Activated naive CD8-positive, alpha-beta T cell treated with anti-CD3 and anti-CD28 coated beads for 36 hours (primary cell): ENCODE data around the gene OCIAD2. TPM values are rescaled to one million over a fixed set of nuclear protein-coding genes. Genes with fewer than 3 reads are reported as not detected.
"Not testable (repeated sequence)": the region's sequence is repeated elsewhere in the genome, so short reads cannot be mapped to it uniquely, and the experiment has no call there.

Experiments used
- DNase-seq: peaks from one replicate; pipeline ENCODE4 v3.0.0; 2021
- H3K27ac Mint-ChIP-seq: one replicate; pipeline ENCODE4 v1.8.0; 2022; ENCODE audit warnings: mild to moderate bottlenecking, moderate library complexity, mixed read lengths
- H3K27me3 Mint-ChIP-seq: one replicate; pipeline ENCODE4 v1.8.0; 2022; ENCODE audit warnings: mild to moderate bottlenecking, mixed read lengths
- H3K36me3 Mint-ChIP-seq: one replicate; pipeline ENCODE4 v1.8.0; 2021; ENCODE audit warnings: mild to moderate bottlenecking, mixed read lengths
- H3K4me1 Mint-ChIP-seq: one replicate; pipeline ENCODE4 v1.8.0; 2021; ENCODE audit warnings: mixed read lengths
- H3K4me3 Mint-ChIP-seq: one replicate; pipeline ENCODE4 v1.8.0; 2022; ENCODE audit warnings: mild to moderate bottlenecking, moderate library complexity, mixed read lengths
- H3K9me3 Mint-ChIP-seq: one replicate; pipeline ENCODE4 v1.8.0; 2022; ENCODE audit warnings: mixed read lengths
- total RNA-seq, 2 experiments: library from RNA; stranded (reverse); gene quantifications; one replicate each; pipeline ENCODE4 v1.2.3, GENCODE V29; 2021

Gene OCIAD2
- total RNA-seq, 2 experiments from 2014 or later, result 80.2 to 90.4 TPM

- DNase-seq, H3K27ac Mint-ChIP-seq, H3K4me1 Mint-ChIP-seq, H3K9me3 Mint-ChIP-seq, H3K27me3 Mint-ChIP-seq, H3K36me3 Mint-ChIP-seq, H3K4me3 Mint-ChIP-seq: not testable (repeated sequence)
These were observed 16.5 kb upstream of the OCIAD2 start for GRCh38 chr4:48923065-48923464.

GRCh38 chr4:48914311-48914710, 7.7 kb upstream of the OCIAD2 start:
- no peak overlapping the region for H3K27ac Mint-ChIP-seq

DNA sequence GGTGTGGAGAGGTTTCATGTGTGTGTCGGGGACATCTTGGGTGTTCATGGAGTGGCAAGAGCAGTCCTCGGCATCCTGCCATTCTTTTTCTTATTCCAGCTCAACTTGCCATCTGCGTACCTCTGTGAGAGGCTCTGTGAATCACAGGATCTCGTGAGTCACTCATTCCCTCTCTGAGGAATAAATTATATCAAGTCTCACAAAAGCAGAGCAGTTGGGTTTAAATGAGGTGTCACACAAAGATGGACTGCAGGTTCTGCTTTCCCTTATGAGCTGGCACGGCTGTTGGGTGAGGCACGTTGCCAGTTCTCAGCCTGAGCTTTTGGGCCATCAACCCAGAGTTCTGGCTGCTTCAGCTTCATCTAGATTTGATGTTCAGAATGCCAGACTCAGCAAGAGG, 6.8 kb upstream of the OCIAD2 start:
- H3K27me3 Mint-ChIP-seq, result no peaks in the 10 kb centered on the region
- H3K4me1 Mint-ChIP-seq, result peaks cover 7% of the 10 kb centered on the region
- no peaks in the 10 kb centered on the region for H3K9me3 Mint-ChIP-seq
- no peak overlapping the region for H3K27ac Mint-ChIP-seq
- no peak for DNase-seq
- H3K4me3 Mint-ChIP-seq, result no peak overlapping the region
- no peaks in the 10 kb centered on the region for H3K36me3 Mint-ChIP-seq

More at GRCh38 chr4:48914311-48914710, 7.7 kb upstream of the OCIAD2 start:
- no peaks in the 10 kb centered on the region for H3K27me3 Mint-ChIP-seq
- no peak for DNase-seq
- no peak overlapping the region for H3K4me3 Mint-ChIP-seq
- no peaks in the 10 kb centered on the region for H3K36me3 Mint-ChIP-seq
- H3K4me1 Mint-ChIP-seq, result peaks cover 6% of the 10 kb centered on the region
- no peaks in the 10 kb centered on the region for H3K9me3 Mint-ChIP-seq

DNA sequence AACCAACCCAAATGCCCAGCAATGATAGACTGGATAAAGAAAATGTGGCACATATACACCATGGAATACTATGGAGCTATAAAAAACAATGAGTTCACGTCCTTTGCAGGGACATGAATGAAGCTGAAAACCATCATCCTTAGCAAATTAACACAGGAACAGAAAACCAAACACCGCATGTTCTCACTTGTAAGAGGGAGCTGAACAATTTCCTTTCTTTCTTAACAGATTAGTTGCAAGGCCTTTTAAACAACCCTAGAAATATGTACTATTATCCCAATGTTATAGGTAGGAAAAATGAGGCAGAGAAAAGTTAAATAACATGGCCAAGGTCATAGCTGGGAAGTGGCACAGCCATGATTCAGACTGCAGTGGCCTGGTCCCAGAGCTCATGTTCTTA, 5.8 kb upstream of the OCIAD2 start:
- no peaks in the 10 kb centered on the region for H3K36me3 Mint-ChIP-seq
- no peak overlapping the region for H3K27ac Mint-ChIP-seq
- no peak for DNase-seq
- H3K27me3 Mint-ChIP-seq, result no peaks in the 10 kb centered on the region
- peaks cover 10% of the 10 kb centered on the region for H3K4me1 Mint-ChIP-seq
- no peak overlapping the region for H3K4me3 Mint-ChIP-seq
- H3K9me3 Mint-ChIP-seq, result no peaks in the 10 kb centered on the region

- H3K9me3 Mint-ChIP-seq, result no peaks in the 10 kb centered on the region
- no peaks in the 10 kb centered on the region for H3K36me3 Mint-ChIP-seq
- peaks cover 23% of the 10 kb centered on the region for H3K4me1 Mint-ChIP-seq
- H3K4me3 Mint-ChIP-seq, result no peak overlapping the region
- H3K27ac Mint-ChIP-seq, result no peak overlapping the region
- no peaks in the 10 kb centered on the region for H3K27me3 Mint-ChIP-seq
- DNase-seq, result no peak
These were observed 3.9 kb upstream of the OCIAD2 start for GRCh38 chr4:48910511-48910910.

- Mint-ChIP-seq H3K36me3 (peaks cover 6% of the 10 kb centered on the region), H3K4me1 (peaks cover 31% of the 10 kb centered on the region), H3K27ac (no peak overlapping the region), H3K4me3 (no peak overlapping the region), H3K27me3 (no peaks in the 10 kb centered on the region), H3K9me3 (no peaks in the 10 kb centered on the region)
- peak; percentile 68 for DNase-seq
These were observed 3.1 kb upstream of the OCIAD2 start for GRCh38 chr4:48909697-48910096.

DNA sequence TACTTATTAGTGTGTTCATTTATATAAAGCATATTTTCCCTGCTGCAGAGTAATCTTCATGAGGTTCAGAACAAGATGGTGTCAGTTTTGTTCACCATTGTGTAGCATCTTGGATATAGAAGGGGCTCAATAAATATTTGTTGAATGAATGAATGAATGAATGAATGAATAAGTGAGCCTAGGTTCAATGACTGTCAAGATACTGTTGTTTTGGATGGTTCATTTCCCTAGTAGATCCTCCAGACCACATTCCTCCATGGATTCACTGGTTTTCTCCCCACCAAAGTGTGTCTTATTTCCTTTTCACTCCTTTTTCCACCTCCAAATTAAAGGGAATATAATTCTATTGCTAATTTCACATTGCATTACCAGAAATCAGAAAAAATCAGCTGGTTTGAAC, 2.1 kb upstream of the OCIAD2 start:
- H3K4me1 Mint-ChIP-seq, result peaks cover 35% of the 10 kb centered on the region
- DNase-seq, result no peak
- no peak overlapping the region for H3K27ac Mint-ChIP-seq
- no peak overlapping the region for H3K4me3 Mint-ChIP-seq
- H3K27me3 Mint-ChIP-seq, result no peaks in the 10 kb centered on the region
- H3K36me3 Mint-ChIP-seq, result peaks cover 10% of the 10 kb centered on the region
- no peaks in the 10 kb centered on the region for H3K9me3 Mint-ChIP-seq

GRCh38 chr4:48907706-48908477, 1.3 kb upstream of the OCIAD2 start:
- Mint-ChIP-seq H3K27me3 (no peaks in the 10 kb centered on the region), H3K4me1 (peaks cover 38% of the 10 kb centered on the region), H3K9me3 (no peaks in the 10 kb centered on the region), H3K4me3 (no peak overlapping the region), H3K27ac (no peak overlapping the region), H3K36me3 (peaks cover 12% of the 10 kb centered on the region)
- DNase-seq, result no peak

GRCh38 chr4:48905363-48906015, 1.1 kb downstream of the OCIAD2 start:
- H3K4me3 Mint-ChIP-seq, result peak overlapping the region; percentile 84

GRCh38 chr4:48904541-48905142, 1.9 kb downstream of the OCIAD2 start:
- Mint-ChIP-seq H3K36me3 (peaks cover 29% of the 10 kb centered on the region), H3K9me3 (no peaks in the 10 kb centered on the region), H3K27me3 (no peaks in the 10 kb centered on the region), H3K4me1 (peaks cover 44% of the 10 kb centered on the region), H3K4me3 (peak overlapping the region; percentile 84), H3K27ac (peak overlapping the region; percentile 2)
- DNase-seq, result no peak

More at GRCh38 chr4:48905363-48906015, 1.1 kb downstream of the OCIAD2 start:
- Mint-ChIP-seq H3K4me1 (peaks cover 45% of the 10 kb centered on the region), H3K27me3 (no peaks in the 10 kb centered on the region), H3K9me3 (no peaks in the 10 kb centered on the region), H3K36me3 (peaks cover 25% of the 10 kb centered on the region), H3K27ac (peak overlapping the region; percentile 78)
- DNase-seq, result no peak

GRCh38 chr4:48904101-48904500, 2.5 kb downstream of the OCIAD2 start:
- no peak for DNase-seq
- Mint-ChIP-seq H3K27me3 (no peaks in the 10 kb centered on the region), H3K36me3 (peaks cover 35% of the 10 kb centered on the region), H3K4me1 (peaks cover 47% of the 10 kb centered on the region), H3K27ac (no peak overlapping the region), H3K9me3 (no peaks in the 10 kb centered on the region), H3K4me3 (no peak overlapping the region)

DNA sequence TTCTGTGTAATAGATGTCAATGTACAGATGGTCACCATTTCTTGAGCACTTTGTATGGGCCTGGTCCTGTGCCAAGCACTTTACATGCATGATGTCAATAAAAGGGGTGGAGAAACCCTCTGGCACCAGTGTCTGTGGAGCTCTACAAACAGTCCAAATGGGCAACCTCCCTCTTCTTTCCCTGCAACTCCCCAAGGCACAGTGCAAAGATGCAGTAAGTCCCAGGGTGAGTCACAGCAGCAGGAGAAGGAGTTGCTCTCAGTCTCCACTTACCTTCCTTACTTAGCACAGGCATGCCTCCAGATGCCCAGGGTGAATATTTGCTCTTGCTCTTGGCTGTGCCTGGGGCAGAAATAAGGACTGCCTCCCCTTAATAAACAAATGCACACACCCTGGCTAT, 4.3 kb downstream of the OCIAD2 start:
- Mint-ChIP-seq H3K9me3 (no peaks in the 10 kb centered on the region), H3K4me1 (peaks cover 53% of the 10 kb centered on the region), H3K4me3 (no peak overlapping the region), H3K36me3 (peaks cover 47% of the 10 kb centered on the region), H3K27me3 (no peaks in the 10 kb centered on the region), H3K27ac (no peak overlapping the region)
- DNase-seq, result no peak

DNA sequence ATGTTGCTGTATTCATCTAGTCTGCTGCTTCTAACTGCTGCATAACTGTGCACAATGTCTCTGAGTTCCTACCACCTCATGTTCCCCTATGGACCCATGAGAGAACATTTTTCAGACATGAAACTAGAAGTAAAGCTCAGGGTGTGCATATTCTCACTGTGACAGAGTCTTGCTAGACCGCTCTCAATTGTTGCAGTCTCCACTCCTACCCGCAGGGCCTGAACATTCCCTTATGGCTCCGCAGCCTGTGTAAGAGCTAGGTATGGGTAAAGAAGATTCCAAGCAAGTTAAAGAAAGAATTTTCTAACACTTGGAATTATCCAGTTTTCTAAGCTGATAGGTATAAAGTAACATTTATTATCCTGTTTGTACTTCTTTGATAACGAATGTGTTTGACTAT, 5.4 kb downstream of the OCIAD2 start:
- Mint-ChIP-seq H3K9me3 (no peaks in the 10 kb centered on the region), H3K27ac (no peak overlapping the region), H3K36me3 (peaks cover 56% of the 10 kb centered on the region), H3K4me3 (no peak overlapping the region), H3K27me3 (no peaks in the 10 kb centered on the region), H3K4me1 (peaks cover 46% of the 10 kb centered on the region)
- DNase-seq, result no peak

DNA sequence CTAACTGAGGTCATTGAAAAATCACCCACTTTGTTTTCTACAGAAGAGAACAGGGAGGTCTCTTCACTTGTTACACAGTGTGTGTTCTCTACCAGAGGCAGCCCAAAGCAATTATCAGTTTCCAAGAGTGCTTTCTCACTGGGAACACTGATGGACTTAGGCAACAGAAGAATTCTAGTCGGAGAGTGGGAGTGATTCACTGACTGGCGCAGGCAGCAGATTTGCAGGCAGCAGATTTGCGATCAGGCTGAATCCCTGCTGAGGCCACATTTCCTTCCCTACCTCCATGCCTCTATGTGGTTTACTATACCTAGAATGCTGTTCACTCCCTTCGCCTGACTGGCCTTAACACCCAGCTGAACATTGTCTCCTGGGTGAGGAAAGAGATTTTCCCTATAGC, 6.6 kb downstream of the OCIAD2 start:
- H3K9me3 Mint-ChIP-seq, result no peaks in the 10 kb centered on the region
- peaks cover 59% of the 10 kb centered on the region for H3K36me3 Mint-ChIP-seq
- no peak for DNase-seq
- peak overlapping the region; percentile 60 for H3K27ac Mint-ChIP-seq
- no peaks in the 10 kb centered on the region for H3K27me3 Mint-ChIP-seq
- H3K4me3 Mint-ChIP-seq, result peak overlapping the region; percentile 18
- peaks cover 36% of the 10 kb centered on the region for H3K4me1 Mint-ChIP-seq

DNA sequence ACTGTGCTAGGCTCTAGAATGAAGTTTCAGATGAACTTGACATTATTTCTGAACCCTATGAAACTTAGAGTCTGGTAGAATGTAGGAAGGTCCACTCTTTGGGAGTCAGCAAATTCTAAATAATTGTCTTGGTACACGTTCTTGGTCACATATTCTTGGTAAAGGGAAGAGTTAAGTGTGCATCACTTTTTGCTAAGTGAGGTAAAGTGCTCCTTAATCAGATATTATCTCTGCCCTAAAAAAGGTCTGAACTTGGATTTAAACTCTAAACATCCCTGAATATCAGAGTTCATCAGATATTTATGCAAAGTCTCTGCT, 7.2 kb downstream of the OCIAD2 start:
- Mint-ChIP-seq H3K4me1 (peaks cover 30% of the 10 kb centered on the region), H3K27me3 (no peaks in the 10 kb centered on the region), H3K4me3 (peak overlapping the region; percentile 23), H3K36me3 (peaks cover 54% of the 10 kb centered on the region), H3K9me3 (no peaks in the 10 kb centered on the region), H3K27ac (peak overlapping the region; percentile 60)
- DNase-seq, result no peak
